Vagina (tissue), 2 donors: Measurements from ENCODE around the gene MRPL27. TPM values are rescaled to one million over a fixed set of nuclear protein-coding genes. Genes with fewer than 3 reads are reported as not detected.
"Not testable (repeated sequence)": the region's sequence is repeated elsewhere in the genome, so short reads cannot be mapped to it uniquely, and the experiment has no call there.

Experiments
- DNase-seq, 2 donors: peaks; one replicate each; pipeline ENCODE4 v3.0.0-alpha.2; 2017; ENCODE audit errors: extremely low spot score in 2 of 2
- H3K27ac ChIP-seq: fragments of 200-600 bp; sonication (generic); one replicate; pipeline ENCODE4 v1.5.1; 2019
- H3K27me3 ChIP-seq: fragments of 200-600 bp; sonication (generic); one replicate; pipeline ENCODE4 v1.5.1; 2019
- H3K36me3 ChIP-seq, 2 donors: fragments of 200-600 bp; sonication (generic); one replicate each; pipeline ENCODE4 v1.5.1; 2017 to 2019
- H3K4me1 ChIP-seq: fragments of 200-600 bp; sonication (generic); one replicate; pipeline ENCODE4 v1.5.1; 2019
- H3K4me3 ChIP-seq, 2 donors: fragments of 200-600 bp; sonication (generic); 1 replicate in 1 of 2; 2 replicates in 1 of 2; pipeline ENCODE4 v1.5.1; 2016 to 2019
- H3K9me3 ChIP-seq: fragments of 200-600 bp; sonication (generic); one replicate; pipeline ENCODE4 v1.5.1; 2019
- CTCF ChIP-seq, 3 experiments: fragments of 450-650 bp in 2 of 3; fragments of 200-600 bp in 1 of 3; sonication (generic) in 1 of 3; IDR thresholded peaks; one replicate each; pipeline ENCODE4 v1.5.1; 2017 to 2019; ENCODE audit warnings: antibody characterized with exemption in 3 of 3, mild to moderate bottlenecking in 2 of 3, moderate library complexity in 2 of 3
- POLR2A ChIP-seq, 2 donors: fragments of 450-650 bp; IDR thresholded peaks; one replicate each; pipeline ENCODE4 v1.6.1; 2017; ENCODE audit warnings: antibody characterized with exemption in 2 of 2, mild to moderate bottlenecking in 2 of 2, moderate library complexity in 2 of 2
- POLR2AphosphoS5 ChIP-seq, 2 donors: sonication (generic); formaldehyde crosslinking; IDR thresholded peaks; one replicate each; pipeline ENCODE4 v1.9.0; 2017; ENCODE audit warnings: antibody characterized with exemption in 2 of 2, mild to moderate bottlenecking in 2 of 2, low read depth in 1 of 2; ENCODE audit not compliant: insufficient read depth in 1 of 2
- intact Hi-C: fragments of 100-400 bp; cut with DNase I; formaldehyde crosslinking; loops from one replicate; pipeline ENCODE4 v1.15.1; 2023
- total RNA-seq: library from RNA; depleted of rRNA; stranded (reverse); fragments of >200 nt; gene quantifications from one replicate; pipeline ENCODE4 v1.2.3, GENCODE V29; 2016

The MRPL27 gene
- total RNA-seq, 1 donor from 2014 or later: 41.7 TPM

- Histone ChIP-seq H3K36me3 (no peaks in the 10 kb centered on the region), H3K4me3 (peak overlapping the region in 1 of 2 donors; percentile 93), H3K9me3 (no peaks in the 10 kb centered on the region), H3K27ac (no peak overlapping the region), H3K4me1 (peaks cover 36% of the 10 kb centered on the region), H3K27me3 (no peaks in the 10 kb centered on the region)
- no peak for DNase-seq
- TF ChIP-seq POLR2AphosphoS5 (IDR thresholded peaks at IDR 0.05; ENCODE audit: insufficient read depth in 1 of 2, low read depth in 1 of 2) (no peak), CTCF (IDR thresholded peaks at IDR 0.05) (no peak), POLR2A (IDR thresholded peaks at IDR 0.05) (no peak)
- intact Hi-C loops: no loop called here
Observed at GRCh38 chr17:50344731-50345365, 28.1 kb downstream of the MRPL27 start.

DNA sequence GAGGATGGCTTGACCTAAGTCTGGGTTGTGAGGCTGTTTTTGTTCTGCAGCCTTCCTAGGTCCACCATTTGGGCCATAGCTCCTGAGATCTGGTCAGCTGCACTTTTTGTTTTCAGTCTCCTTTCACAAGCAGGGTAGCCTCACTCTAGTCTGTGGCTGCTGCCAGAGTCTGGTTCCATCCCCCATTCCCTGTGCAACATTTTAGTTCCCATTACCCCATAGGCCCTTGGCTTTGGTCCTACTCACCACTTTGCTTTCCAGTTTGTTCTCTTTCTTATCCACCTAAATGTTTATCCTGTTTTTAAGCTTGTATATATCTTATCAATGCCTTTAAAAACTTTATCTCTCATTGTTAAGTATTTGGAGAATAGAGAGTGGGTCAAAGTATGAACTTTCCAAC is 33.6 kb downstream of the MRPL27 start:
- no peaks in the 10 kb centered on the region for H3K27me3 ChIP-seq
- no peak overlapping the region for H3K27ac ChIP-seq
- TF ChIP-seq CTCF (IDR thresholded peaks at IDR 0.05) (no peak), POLR2A (IDR thresholded peaks at IDR 0.05) (no peak), POLR2AphosphoS5 (IDR thresholded peaks at IDR 0.05; ENCODE audit: insufficient read depth in 1 of 2, low read depth in 1 of 2) (no peak)
- no peaks in the 10 kb centered on the region for H3K36me3 ChIP-seq
- no peaks in the 10 kb centered on the region for H3K9me3 ChIP-seq
- no peak overlapping the region for H3K4me3 ChIP-seq
- DNase-seq: no peak
- no peaks in the 10 kb centered on the region for H3K4me1 ChIP-seq
- intact Hi-C loops: no loop called here

- DNase-seq: no peak
- H3K9me3 ChIP-seq: no peaks in the 10 kb centered on the region
- TF ChIP-seq POLR2AphosphoS5 (IDR thresholded peaks at IDR 0.05; ENCODE audit: insufficient read depth in 1 of 2, low read depth in 1 of 2) (no peak), CTCF (IDR thresholded peaks at IDR 0.05) (no peak), POLR2A (IDR thresholded peaks at IDR 0.05) (no peak)
- H3K4me3 ChIP-seq: no peak overlapping the region
- no peaks in the 10 kb centered on the region for H3K27me3 ChIP-seq
- no peaks in the 10 kb centered on the region for H3K36me3 ChIP-seq
- H3K4me1 ChIP-seq: no peaks in the 10 kb centered on the region
- H3K27ac ChIP-seq: no peak overlapping the region
- intact Hi-C loops: no loop called here
Observed at GRCh38 chr17:50338645-50339044, 34.3 kb downstream of the MRPL27 start.

DNA sequence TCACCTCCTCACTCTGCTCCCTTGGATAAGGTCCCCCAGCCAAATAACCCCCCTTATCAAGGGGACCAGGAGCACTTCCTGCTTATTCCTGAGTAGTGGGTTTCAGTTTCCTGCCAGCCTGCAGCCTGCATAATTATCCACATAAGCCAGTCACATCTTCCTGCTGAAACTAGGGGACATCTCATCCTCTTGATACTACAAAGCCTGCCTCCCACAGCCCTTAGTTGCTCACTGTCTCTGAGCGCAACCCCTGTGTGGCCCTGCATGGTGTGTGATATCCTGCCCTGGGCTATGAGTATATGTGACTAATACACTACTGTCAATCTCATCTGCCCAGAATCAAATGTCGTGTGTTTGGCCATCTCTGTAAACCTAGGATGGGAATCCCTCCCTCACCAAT is 35.0 kb downstream of the MRPL27 start:
- no peak for TF ChIP-seq POLR2AphosphoS5 (IDR thresholded peaks at IDR 0.05; ENCODE audit: insufficient read depth in 1 of 2, low read depth in 1 of 2)
- no peak for TF ChIP-seq POLR2A (IDR thresholded peaks at IDR 0.05)
- Histone ChIP-seq H3K9me3 (no peaks in the 10 kb centered on the region), H3K27me3 (no peaks in the 10 kb centered on the region), H3K4me3 (no peak overlapping the region), H3K36me3 (no peaks in the 10 kb centered on the region), H3K27ac (no peak overlapping the region), H3K4me1 (no peaks in the 10 kb centered on the region)
- no peak for DNase-seq
- intact Hi-C loops: no loop called here

GRCh38 chr17:50333291-50334057 is 39.5 kb downstream of the MRPL27 start:
- intact Hi-C loops, H3K27ac ChIP-seq, H3K9me3 ChIP-seq: not testable (repeated sequence)

GRCh38 chr17:50332196-50332595 is 40.8 kb downstream of the MRPL27 start:
- TF ChIP-seq POLR2A (IDR thresholded peaks at IDR 0.05) (no peak), CTCF (IDR thresholded peaks at IDR 0.05) (no peak), POLR2AphosphoS5 (IDR thresholded peaks at IDR 0.05; ENCODE audit: insufficient read depth in 1 of 2, low read depth in 1 of 2) (no peak)
- no peak for DNase-seq
- Histone ChIP-seq H3K4me3 (no peak overlapping the region), H3K9me3 (no peaks in the 10 kb centered on the region), H3K4me1 (no peaks in the 10 kb centered on the region), H3K27ac (no peak overlapping the region), H3K27me3 (no peaks in the 10 kb centered on the region), H3K36me3 (no peaks in the 10 kb centered on the region)
- intact Hi-C loops: no loop called here

More at GRCh38 chr17:50333291-50334057, 39.5 kb downstream of the MRPL27 start:
- H3K4me1 ChIP-seq, H3K4me3 ChIP-seq, H3K36me3 ChIP-seq, DNase-seq, H3K27me3 ChIP-seq: not testable (repeated sequence)
